OCI-LY1 (cell line): ENCODE results near the gene ACYP2.

Source experiments
- CTCF ChIP-seq: fragments of 200-600 bp; sonication (generic), shearing (Covaris generic); IDR thresholded peaks from 2 replicates; pipeline ENCODE4 v1.5.1; 2017; ENCODE audit warnings: mild to moderate bottlenecking, antibody characterized with exemption, low read length, moderate library complexity, mixed read lengths
- EZH2 ChIP-seq: fragments of 200-600 bp; sonication (generic), shearing (Covaris generic); IDR thresholded peaks from 2 replicates; pipeline ENCODE4 v1.8.0; 2017; ENCODE audit warnings: borderline replicate concordance, mixed run types, mild to moderate bottlenecking, antibody characterized with exemption, low read length, moderate library complexity, mixed read lengths

- TF ChIP-seq CTCF (no peak), EZH2 (no peak)
Observed at GRCh38 chr2:54086157-54086556, 29.3 kb upstream of the ACYP2 start.
